HepG2 (cell line): Measurements from ENCODE around the gene SUSD6.

Source experiments
- ASH2L ChIP-seq: fragments of 300-600, 200-600 bp; sonication (generic); IDR thresholded peaks from 2 replicates; pipeline ENCODE4 v1.7.0; 2017; ENCODE audit warnings: low read depth, mild to moderate bottlenecking, moderate library complexity, mixed read lengths, low read length; ENCODE audit not compliant: insufficient read length
- ATF1 ChIP-seq: IDR thresholded peaks from 2 replicates; pipeline ENCODE4 v1.6.1; 2016; ENCODE audit warnings: mild to moderate bottlenecking, control low read depth
- CEBPZ ChIP-seq: IDR thresholded peaks from 2 replicates; pipeline ENCODE4 v1.6.1; 2012; ENCODE audit warnings: low read length, improper control_type of control experiment
- IKZF1 ChIP-seq: fragments of 450-650 bp; IDR thresholded peaks from 2 replicates; pipeline ENCODE4 v1.7.1; 2016
- MZF1 ChIP-seq: sonication (generic); formaldehyde crosslinking; IDR thresholded peaks from 2 replicates; pipeline ENCODE4 v1.8.1; 2023; ENCODE audit warnings: mild to moderate bottlenecking, missing genetic modification reagents, borderline replicate concordance
- RCOR2 ChIP-seq: IDR thresholded peaks from 2 replicates; pipeline ENCODE4 v1.6.1; 2016; ENCODE audit warnings: missing biosample characterization, missing genetic modification reagents
- SETDB1 ChIP-seq: sonication (generic); formaldehyde crosslinking; IDR thresholded peaks from 2 replicates; pipeline ENCODE4 v1.5.1; 2020; ENCODE audit warnings: missing genetic modification reagents, mild to moderate bottlenecking, borderline replicate concordance
- SMAD1 ChIP-seq: sonication (generic); formaldehyde crosslinking; IDR thresholded peaks from 2 replicates; pipeline ENCODE4 v1.4.0; 2020; ENCODE audit warnings: missing genetic modification reagents, low read depth, mild to moderate bottlenecking, borderline replicate concordance
- SRSF1 ChIP-seq: fragments of 200-400 bp; formaldehyde crosslinking; optimal IDR thresholded peaks from 2 replicates; pipeline ENCODE3; 2017; ENCODE audit warnings: mild to moderate bottlenecking, low read depth, low read length, moderate library complexity
- USF2 ChIP-seq, 2 experiments: sonication (generic) in 1 of 2; formaldehyde crosslinking in 1 of 2; IDR thresholded peaks; 2 replicates each; pipeline versions ENCODE4 v1.5.1 to v1.6.1; 2011 to 2020; ENCODE audit warnings: borderline replicate concordance in 1 of 2, low read depth in 1 of 2, low read length in 1 of 2, mild to moderate bottlenecking in 1 of 2, missing genetic modification reagents in 1 of 2, moderate library complexity in 1 of 2
- ZNF451 ChIP-seq: sonication (generic); formaldehyde crosslinking; IDR thresholded peaks from 2 replicates; pipeline ENCODE4 v1.5.0; 2020; ENCODE audit warnings: mild to moderate bottlenecking, missing genetic modification reagents
- ZNF747 ChIP-seq: sonication (generic); formaldehyde crosslinking; IDR thresholded peaks from 2 replicates; pipeline ENCODE4 v1.8.1; 2023; ENCODE audit warnings: missing genetic modification reagents, mild to moderate bottlenecking, borderline replicate concordance
- ZNF883 ChIP-seq: sonication (generic); formaldehyde crosslinking; IDR thresholded peaks from 2 replicates; pipeline ENCODE4 v1.5.1; 2020; ENCODE audit warnings: mild to moderate bottlenecking, missing genetic modification reagents; ENCODE audit errors: not compliant biosample characterization
- TF ChIP-seq, protein P1 (sequence below): IDR thresholded peaks from 2 replicates; pipeline ENCODE4 v1.6.1; 2016; ENCODE audit warnings: missing biosample characterization, missing genetic modification reagents, low read depth

GRCh38 chr14:69673578-69674305, 62.3 kb downstream of the SUSD6 start:
- TF ChIP-seq MZF1 (CRISPR knock-in tag) (no peak), ZNF451 (no peak), ASH2L (no peak), RCOR2 (CRISPR knock-in tag) (no peak), USF2 (IDR thresholded peaks at IDR 0.05; ENCODE audit: low read depth, low read length) (no peak), USF2 (CRISPR knock-in tag; IDR thresholded peaks at IDR 0.05; ENCODE audit: borderline replicate concordance) (no peak), SETDB1 (CRISPR knock-in tag) (no peak), ATF1 (CRISPR knock-in tag) (no peak), IKZF1 (no peak), SRSF1 (no peak), ZNF883 (CRISPR knock-in tag) (peak; percentile 31), ZNF747 (CRISPR knock-in tag) (no peak), SMAD1 (CRISPR knock-in tag) (no peak), CEBPZ (no peak)
- TF ChIP-seq, protein P1, sequence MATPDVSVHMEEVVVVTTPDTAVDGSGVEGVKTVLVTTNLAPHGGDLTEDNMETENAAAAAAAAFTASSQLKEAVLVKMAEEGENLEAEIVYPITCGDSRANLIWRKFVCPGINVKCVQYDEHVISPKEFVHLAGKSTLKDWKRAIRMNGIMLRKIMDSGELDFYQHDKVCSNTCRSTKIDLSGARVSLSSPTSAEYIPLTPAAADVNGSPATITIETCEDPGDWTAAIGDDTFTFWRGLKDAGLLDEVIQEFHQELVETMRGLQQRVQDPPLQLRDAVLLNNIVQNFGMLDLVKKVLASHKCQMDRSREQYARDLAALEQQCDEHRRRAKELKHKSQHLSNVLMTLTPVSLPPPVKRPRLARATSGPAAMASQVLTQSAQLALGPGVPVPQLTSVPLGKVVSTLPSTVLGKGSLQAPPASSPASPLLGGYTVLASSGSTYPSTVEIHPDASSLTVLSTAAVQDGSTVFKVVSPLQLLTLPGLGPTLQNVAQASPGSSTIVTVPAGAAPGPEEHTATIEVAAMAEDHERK: no peak
